Neuronal stem cell (in vitro differentiated cells): ENCODE measurements around the gene PBXIP1.

ENCODE experiments used
- DNase-seq: peaks from one replicate; pipeline ENCODE4 v3.0.0-alpha.2; 2013; ENCODE audit warnings: low spot score
- H2AFZ ChIP-seq: one replicate; pipeline ENCODE4 v1.6.1; 2013; ENCODE audit warnings: mild to moderate bottlenecking, low read length, inconsistent platforms
- H2AK5ac ChIP-seq: 2 replicates; pipeline ENCODE4 v1.6.1; 2013; ENCODE audit warnings: low read depth, mild to moderate bottlenecking, inconsistent platforms, low read length, moderate library complexity, mixed read lengths
- H2BK120ac ChIP-seq: 2 replicates; pipeline ENCODE4 v1.6.1; 2013; ENCODE audit warnings: low read depth, mild to moderate bottlenecking, inconsistent platforms, low read length, moderate library complexity, mixed read lengths
- H2BK12ac ChIP-seq: one replicate; pipeline ENCODE4 v1.6.1; 2013; ENCODE audit warnings: low read length, inconsistent platforms
- H2BK15ac ChIP-seq: 2 replicates; pipeline ENCODE4 v1.6.1; 2013; ENCODE audit warnings: mild to moderate bottlenecking, low read length, inconsistent platforms, mixed read lengths
- H2BK5ac ChIP-seq: one replicate; pipeline ENCODE4 v1.6.1; 2013; ENCODE audit warnings: inconsistent platforms, mild to moderate bottlenecking, low read length, moderate library complexity
- H3K14ac ChIP-seq: one replicate; pipeline ENCODE4 v1.6.1; 2013; ENCODE audit warnings: low read length, inconsistent platforms
- H3K18ac ChIP-seq: 2 replicates; pipeline ENCODE4 v1.6.1; 2013; ENCODE audit warnings: low read length, inconsistent platforms
- H3K23ac ChIP-seq: 2 replicates; pipeline ENCODE4 v1.6.1; 2013; ENCODE audit warnings: low read depth, mild to moderate bottlenecking, mixed read lengths, low read length, inconsistent platforms; ENCODE audit not compliant: poor library complexity
- H3K27ac ChIP-seq: replicated peaks from 3 replicates; pipeline ENCODE4 v1.5.1; 2013; ENCODE audit warnings: low read length, inconsistent platforms
- H3K27me3 ChIP-seq, 3 experiments: 2 replicates each; pipeline ENCODE4 v1.6.1; 2013; ENCODE audit warnings: low read length in 3 of 3, mild to moderate bottlenecking in 2 of 3, inconsistent platforms in 1 of 3, low read depth in 1 of 3, mixed read lengths in 1 of 3, moderate library complexity in 1 of 3; ENCODE audit not compliant: control insufficient read depth in 3 of 3, insufficient read depth in 3 of 3
- H3K36me3 ChIP-seq, 2 donors: replicated peaks in 1 of 2; 2 replicates each; pipeline ENCODE4 v1.6.1; 2013; ENCODE audit warnings: low read length in 2 of 2; ENCODE audit not compliant: control insufficient read depth in 2 of 2, insufficient read depth in 2 of 2
- H3K4ac ChIP-seq: 2 replicates; pipeline ENCODE4 v1.6.1; 2013; ENCODE audit warnings: inconsistent platforms, mild to moderate bottlenecking, low read length, moderate library complexity
- H3K4me1 ChIP-seq, 2 donors: 1 replicate in 1 of 2; 2 replicates in 1 of 2; pipeline ENCODE4 v1.6.1; 2013; ENCODE audit warnings: low read length in 2 of 2, low read depth in 1 of 2; ENCODE audit not compliant: control insufficient read depth in 2 of 2, insufficient read depth in 1 of 2
- H3K4me2 ChIP-seq: one replicate; pipeline ENCODE4 v1.6.1; 2013; ENCODE audit warnings: mild to moderate bottlenecking, low read length, inconsistent platforms; ENCODE audit not compliant: insufficient read depth, poor library complexity, severe bottlenecking
- H3K4me3 ChIP-seq, 2 donors: 2 replicates each; pipeline ENCODE4 v1.5.1; 2013; ENCODE audit warnings: low read length in 2 of 2, mild to moderate bottlenecking in 2 of 2, inconsistent platforms in 1 of 2, moderate library complexity in 1 of 2
- H3K79me1 ChIP-seq: one replicate; pipeline ENCODE4 v1.6.1; 2013; ENCODE audit warnings: low read depth, mild to moderate bottlenecking, inconsistent platforms, low read length, moderate library complexity
- H3K9ac ChIP-seq: one replicate; pipeline ENCODE4 v1.6.1; 2013; ENCODE audit warnings: mild to moderate bottlenecking, low read depth, low read length, inconsistent platforms; ENCODE audit not compliant: poor library complexity
- H3K9me3 ChIP-seq, 2 donors: replicated peaks in 1 of 2; 2 replicates each; pipeline versions ENCODE3 to v1.6.1; 2013; ENCODE audit warnings: low read length in 2 of 2, mild to moderate bottlenecking in 2 of 2, inconsistent platforms in 1 of 2, low read depth in 1 of 2, mixed read lengths in 1 of 2, moderate library complexity in 1 of 2; ENCODE audit not compliant: control insufficient read depth in 2 of 2, insufficient read depth in 1 of 2
- H4K8ac ChIP-seq: one replicate; pipeline ENCODE4 v1.6.1; 2013; ENCODE audit warnings: low read depth, mild to moderate bottlenecking, inconsistent platforms, low read length, moderate library complexity
- H4K91ac ChIP-seq: one replicate; pipeline ENCODE4 v1.6.1; 2013; ENCODE audit warnings: low read length, low read depth, mild to moderate bottlenecking, inconsistent platforms; ENCODE audit not compliant: poor library complexity
- WGBS, 2 donors: extraction: QIAGEN DNeasy Blood & Tissue Kit; methylation state at CpG; one replicate each; pipeline ENCODE4 v1.1.7; 2013; ENCODE audit warnings: missing lambda C conversion rate in 2 of 2, mixed read lengths in 1 of 2; ENCODE audit not compliant: insufficient read length in 2 of 2, insufficient replicate concordance in 1 of 2; ENCODE audit errors: extremely low coverage in 2 of 2; 5-methylcytosine and 5-hydroxymethylcytosine counted together

Gene PBXIP1

GRCh38 chr1:154958681-154959425 is 3.0 kb upstream of the PBXIP1 start:
- H3K4me2 ChIP-seq: no peak overlapping the region
- no peak overlapping the region for H2BK12ac ChIP-seq
- peaks cover 18 to 49% of the 10 kb centered on the region in 2 donors for H3K36me3 ChIP-seq
- peaks cover 7% of the 10 kb centered on the region for H3K79me1 ChIP-seq
- no peak overlapping the region for H4K91ac ChIP-seq
- H3K14ac ChIP-seq: no peak overlapping the region
- peaks cover 24 to 35% of the 10 kb centered on the region in 2 donors for H3K4me1 ChIP-seq
- no peak overlapping the region for H2AK5ac ChIP-seq
- H3K9ac ChIP-seq: no peak overlapping the region
- H2BK15ac ChIP-seq: no peak overlapping the region
- no peak overlapping the region for H2BK120ac ChIP-seq
- no peak for DNase-seq
- no peaks in the 10 kb centered on the region for H3K9me3 ChIP-seq
- no peak overlapping the region for H3K27ac ChIP-seq
- H4K8ac ChIP-seq: no peak overlapping the region
- H2BK5ac ChIP-seq: no peak overlapping the region
- no peak overlapping the region for H3K4me3 ChIP-seq
- H3K18ac ChIP-seq: no peak overlapping the region
- H3K23ac ChIP-seq: no peak overlapping the region
- H2AFZ ChIP-seq: no peak overlapping the region
- no peak overlapping the region for H3K4ac ChIP-seq
- WGBS, 2 donors: no CpG with 5 or more reads among the region's 16 CpGs
- no peaks in the 10 kb centered on the region for H3K27me3 ChIP-seq

DNA sequence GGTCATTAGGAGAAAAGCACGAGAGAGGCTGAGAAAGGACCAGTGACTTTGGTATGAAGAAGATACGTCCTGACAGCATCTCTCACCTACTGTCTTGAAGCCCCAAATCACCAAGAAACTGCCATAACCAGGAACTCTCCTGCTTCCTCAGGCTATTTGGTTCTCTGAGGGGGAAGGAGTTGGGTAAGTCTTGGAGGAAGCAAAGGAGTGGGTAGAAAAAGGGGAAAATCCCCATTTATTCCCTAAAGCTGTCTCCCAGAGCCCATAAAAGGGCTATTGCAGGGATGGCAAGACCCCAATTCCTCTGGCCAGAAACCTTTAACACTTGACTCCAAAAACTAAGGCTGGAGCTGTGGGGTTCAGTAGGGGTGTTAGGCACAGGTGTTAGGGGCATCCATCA is 2.1 kb upstream of the PBXIP1 start:
- Histone ChIP-seq H2AFZ (no peak overlapping the region), H3K9me3 (no peaks in the 10 kb centered on the region), H3K4ac (no peak overlapping the region), H3K27me3 (no peaks in the 10 kb centered on the region), H2BK15ac (no peak overlapping the region), H3K4me2 (no peak overlapping the region), H3K9ac (no peak overlapping the region), H3K36me3 (peaks cover 15 to 41% of the 10 kb centered on the region in 2 donors), H2BK120ac (no peak overlapping the region), H3K27ac (no peak overlapping the region), H4K8ac (no peak overlapping the region), H3K4me3 (no peak overlapping the region), H2AK5ac (no peak overlapping the region), H4K91ac (no peak overlapping the region), H3K4me1 (peaks cover 32 to 38% of the 10 kb centered on the region in 2 donors), H3K79me1 (peaks cover 12% of the 10 kb centered on the region), H2BK5ac (no peak overlapping the region), H2BK12ac (no peak overlapping the region), H3K23ac (no peak overlapping the region), H3K14ac (no peak overlapping the region), H3K18ac (no peak overlapping the region)
- WGBS, 2 donors: no CpG with 5 or more reads among the region's 2 CpGs
- DNase-seq: no peak

DNA sequence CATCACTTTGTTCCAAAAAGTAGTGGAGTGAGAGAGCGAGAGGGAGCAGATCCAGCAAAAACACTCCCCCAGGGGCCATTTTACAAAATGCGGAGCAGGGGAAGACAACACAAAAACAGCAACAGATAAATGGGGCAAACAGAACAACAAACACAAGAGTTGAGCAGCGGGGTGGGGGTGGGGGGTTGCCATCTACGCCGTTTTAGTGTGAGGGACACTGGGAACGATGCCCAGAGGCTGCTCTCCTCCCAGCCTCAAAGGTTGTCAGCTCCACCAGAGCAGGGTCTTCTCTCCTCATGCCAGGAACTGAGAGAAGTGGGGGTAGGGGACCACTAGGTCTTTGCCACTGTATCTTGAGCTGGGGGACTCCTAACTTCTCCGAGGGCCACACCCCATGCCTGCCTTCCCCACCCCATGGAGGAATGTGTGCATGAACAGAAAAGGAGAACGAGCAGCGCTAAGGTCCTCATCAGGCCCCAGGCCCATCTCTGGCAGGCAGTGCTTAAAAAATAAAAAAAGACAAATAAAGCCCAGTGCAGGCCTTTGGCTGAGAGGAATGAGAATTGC is 1.3 kb upstream of the PBXIP1 start:
- peak overlapping the region; percentile 26 for H2BK5ac ChIP-seq
- no peak overlapping the region for H3K4me3 ChIP-seq
- no peak for DNase-seq
- no peaks in the 10 kb centered on the region for H3K9me3 ChIP-seq
- H3K14ac ChIP-seq: no peak overlapping the region
- H3K18ac ChIP-seq: no peak overlapping the region
- peaks cover 12% of the 10 kb centered on the region for H3K79me1 ChIP-seq
- peak overlapping the region; percentile 50 for H2BK15ac ChIP-seq
- H2BK120ac ChIP-seq: no peak overlapping the region
- no peak overlapping the region for H2BK12ac ChIP-seq
- peaks cover 15 to 33% of the 10 kb centered on the region in 2 donors for H3K36me3 ChIP-seq
- no peaks in the 10 kb centered on the region for H3K27me3 ChIP-seq
- no peak overlapping the region for H4K91ac ChIP-seq
- H3K9ac ChIP-seq: no peak overlapping the region
- no peak overlapping the region for H3K23ac ChIP-seq
- H3K4me2 ChIP-seq: no peak overlapping the region
- no peak overlapping the region for H3K4ac ChIP-seq
- WGBS, 2 donors: no CpG with 5 or more reads among the region's 9 CpGs
- H3K4me1 ChIP-seq: peaks cover 32 to 35% of the 10 kb centered on the region in 2 donors
- H3K27ac ChIP-seq: peak overlapping the region; percentile 85
- H2AK5ac ChIP-seq: no peak overlapping the region
- no peak overlapping the region for H2AFZ ChIP-seq
- H4K8ac ChIP-seq: no peak overlapping the region

- Histone ChIP-seq H3K4me2 (peak overlapping the region; percentile 67), H4K8ac (no peak overlapping the region), H3K4ac (peak overlapping the region; percentile 14), H3K4me3 (peak overlapping the region in 1 of 2 donors; percentile 59), H3K9ac (no peak overlapping the region), H3K27ac (peak overlapping the region; percentile 85), H4K91ac (no peak overlapping the region), H2BK15ac (no peak overlapping the region), H3K14ac (no peak overlapping the region), H3K18ac (peak overlapping the region; percentile 71), H3K4me1 (peaks cover 32 to 35% of the 10 kb centered on the region in 2 donors), H3K9me3 (no peaks in the 10 kb centered on the region), H2AK5ac (peak overlapping the region; percentile 73), H3K27me3 (no peaks in the 10 kb centered on the region), H3K23ac (no peak overlapping the region), H2BK12ac (no peak overlapping the region), H3K79me1 (peaks cover 12% of the 10 kb centered on the region), H3K36me3 (peaks cover 15 to 37% of the 10 kb centered on the region in 2 donors), H2BK5ac (peak overlapping the region; percentile 26), H2BK120ac (no peak overlapping the region), H2AFZ (peak overlapping the region; percentile 83)
- no CpG with 5 or more reads among the region's 6 CpGs for WGBS, 2 donors
- no peak for DNase-seq
Observed at GRCh38 chr1:154956544-154956941, 644 bp upstream of the PBXIP1 start.
